ENCODE measurements around the gene VENTX.

VENTX gene

DNA sequence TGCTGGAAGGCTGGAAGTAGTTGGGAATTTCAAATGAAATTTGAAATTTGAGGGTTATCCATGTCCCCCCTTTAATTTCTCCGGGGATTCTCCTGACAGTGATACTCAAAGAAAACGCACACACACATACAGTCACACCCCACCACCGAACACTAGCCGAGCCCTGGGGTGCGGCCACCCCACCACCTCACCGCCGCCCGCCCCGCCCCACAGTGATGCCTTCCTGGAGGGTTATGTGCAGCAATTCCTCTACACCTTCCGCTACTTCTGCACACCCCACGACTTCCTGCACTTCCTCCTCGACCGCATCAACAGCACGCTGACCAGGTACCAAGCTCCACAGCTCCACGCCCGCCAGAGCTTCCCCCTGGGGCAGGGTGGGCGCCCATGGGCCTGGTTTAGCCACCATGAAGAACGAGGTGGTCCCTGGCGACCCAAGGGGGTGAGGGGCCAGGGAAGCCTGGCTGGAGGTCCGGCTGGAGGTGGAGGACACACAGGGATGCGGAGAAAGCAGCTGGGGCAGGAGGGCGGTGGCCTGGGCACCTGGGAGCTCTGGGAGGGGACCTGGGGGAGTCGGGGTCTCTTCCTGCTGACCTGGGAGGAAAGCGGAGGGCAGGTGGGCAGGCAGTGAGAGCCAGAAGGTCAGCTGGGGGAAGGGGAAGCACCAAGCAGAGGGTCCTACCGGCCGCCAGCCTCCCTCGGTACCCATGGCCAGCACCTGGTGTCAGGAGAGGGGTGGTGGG lies 27.1 kb upstream of the VENTX start:
- TF ChIP-seq TAF1 (IDR thresholded peaks at IDR 0.05; ENCODE audit: borderline replicate concordance, low read depth, low read length), result no peak
- TF ChIP-seq POLR2AphosphoS5 (IDR thresholded peaks at IDR 0.05; ENCODE audit: low read depth, low read length), result no peak
- TF ChIP-seq POLR2A (IDR thresholded peaks at IDR 0.05; ENCODE audit: low read depth, low read length), result no peak
- FAIRE-seq (no peak), DNase-seq (ENCODE audit: insufficient read length) (no peak)

DNA sequence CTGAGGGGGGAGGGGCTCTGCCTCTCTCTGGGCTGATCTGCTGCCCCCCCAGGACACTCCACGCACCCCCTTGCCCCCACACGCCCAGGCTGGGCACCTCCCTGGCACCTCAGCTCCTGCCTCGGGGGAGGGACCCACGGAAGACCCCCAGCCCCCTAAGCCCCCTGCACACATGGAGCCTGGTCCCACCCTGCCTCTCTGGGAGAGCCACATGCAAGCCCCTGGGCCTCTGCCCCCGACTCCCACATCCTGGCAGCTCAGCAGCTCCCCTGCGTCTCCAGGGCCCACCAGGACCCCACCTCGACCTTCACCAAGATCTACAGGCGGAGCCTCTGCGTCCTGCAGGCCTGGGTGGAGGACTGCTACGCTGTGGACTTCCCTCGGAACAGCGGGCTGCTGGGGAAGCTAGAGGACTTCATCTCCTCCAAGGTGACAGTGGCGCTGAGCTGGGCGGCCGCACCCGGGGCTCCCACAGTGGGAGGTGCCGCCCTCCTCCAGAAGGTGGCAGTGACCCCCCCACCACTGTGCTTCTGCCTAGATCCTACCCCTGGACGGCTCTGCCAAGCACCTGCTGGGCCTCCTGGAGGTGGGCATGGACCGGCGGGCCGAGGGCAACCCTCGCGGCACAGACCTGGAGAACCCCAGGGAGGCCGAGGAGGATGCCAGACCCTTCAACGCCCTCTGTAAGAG lies 26.4 kb upstream of the VENTX start:
- DNase-seq (ENCODE audit: insufficient read length) (no peak), FAIRE-seq (no peak)

DNA sequence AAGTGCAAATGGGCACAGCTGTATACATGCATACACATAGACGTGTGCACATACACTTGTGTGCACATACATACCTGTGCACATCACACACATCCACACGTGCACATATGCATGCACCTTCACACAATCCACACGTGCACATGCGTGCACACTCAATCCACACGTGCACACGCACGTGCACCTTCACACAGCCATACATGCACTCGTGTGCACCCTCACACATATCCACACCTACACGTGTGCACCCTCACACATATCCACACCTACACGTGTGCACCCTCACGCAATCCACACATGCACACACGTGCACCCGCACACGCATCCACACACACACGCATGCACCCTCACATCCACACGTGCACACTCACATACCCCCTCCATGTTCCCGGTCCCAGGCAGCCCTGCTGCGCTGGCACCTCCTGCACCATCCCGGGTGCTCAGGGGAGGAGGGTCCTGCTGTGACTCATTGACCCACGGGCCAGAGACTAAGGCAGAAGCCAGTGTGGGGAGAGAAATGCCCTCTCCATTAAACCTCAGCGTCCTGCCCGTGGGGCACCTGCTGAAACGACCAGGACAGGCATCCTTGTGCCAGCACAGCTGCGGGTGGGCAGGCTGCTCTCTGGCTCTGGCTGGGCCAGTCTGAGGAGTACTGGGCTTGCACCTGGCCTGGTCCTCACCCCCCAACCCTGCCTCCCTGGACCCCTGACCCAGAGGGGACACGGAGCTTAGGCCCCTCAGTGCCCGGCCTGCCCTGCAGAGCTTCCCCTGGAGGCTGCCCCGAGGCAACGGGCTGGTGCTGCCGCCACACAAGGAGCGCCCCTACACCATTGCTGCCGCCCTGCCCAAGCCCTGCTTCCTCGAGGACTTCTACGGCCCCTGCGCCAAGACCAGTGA lies 25.4 kb upstream of the VENTX start:
- TF ChIP-seq POLR2A (IDR thresholded peaks at IDR 0.05; ENCODE audit: low read depth, low read length) (no peak), TAF1 (IDR thresholded peaks at IDR 0.05; ENCODE audit: borderline replicate concordance, low read depth, low read length) (no peak), POLR2AphosphoS5 (IDR thresholded peaks at IDR 0.05; ENCODE audit: low read depth, low read length) (no peak)
- FAIRE-seq (no peak), DNase-seq (ENCODE audit: insufficient read length) (no peak)

More for the DNA sequence above, 26.4 kb upstream of the VENTX start:
- TF ChIP-seq TAF1 (IDR thresholded peaks at IDR 0.05; ENCODE audit: borderline replicate concordance, low read depth, low read length) (no peak), POLR2A (IDR thresholded peaks at IDR 0.05; ENCODE audit: low read depth, low read length) (no peak), POLR2AphosphoS5 (IDR thresholded peaks at IDR 0.05; ENCODE audit: low read depth, low read length) (no peak)

DNA sequence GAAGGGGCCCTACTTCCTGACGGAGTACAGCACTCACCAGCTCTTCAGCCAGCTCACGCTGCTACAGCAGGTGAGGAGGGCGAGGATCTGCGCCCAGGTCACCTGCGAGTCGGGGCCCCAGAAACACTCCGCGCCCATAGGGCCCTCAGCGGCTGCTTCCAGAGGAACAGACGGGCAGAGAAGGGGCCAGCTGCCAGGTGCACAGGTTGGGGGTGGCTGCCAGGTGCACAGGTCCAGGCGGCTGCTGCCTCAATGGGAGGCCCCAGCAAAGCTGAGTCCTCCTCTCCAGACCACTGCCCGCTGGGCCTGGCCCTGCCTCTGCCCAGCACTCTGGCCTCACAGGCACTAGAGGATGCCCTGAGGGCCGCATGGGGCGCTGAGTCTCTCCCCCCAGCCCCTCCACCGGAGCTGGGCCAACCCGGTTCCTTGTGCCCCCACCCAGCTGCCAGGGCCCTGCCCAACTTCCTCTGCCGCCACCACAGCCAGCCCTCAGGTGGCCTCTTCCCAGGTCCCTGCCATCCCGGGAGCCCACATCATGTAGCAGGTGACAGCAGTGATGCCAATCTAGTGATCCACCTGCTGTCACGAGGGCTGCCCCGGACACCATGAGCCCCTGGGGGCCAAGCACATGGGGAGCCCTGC lies 24.7 kb upstream of the VENTX start:
- FAIRE-seq, result no peak
- TF ChIP-seq TAF1 (IDR thresholded peaks at IDR 0.05; ENCODE audit: borderline replicate concordance, low read depth, low read length) (no peak), POLR2A (IDR thresholded peaks at IDR 0.05; ENCODE audit: low read depth, low read length) (no peak), POLR2AphosphoS5 (IDR thresholded peaks at IDR 0.05; ENCODE audit: low read depth, low read length) (no peak)
- no peak for DNase-seq (ENCODE audit: insufficient read length)

DNA sequence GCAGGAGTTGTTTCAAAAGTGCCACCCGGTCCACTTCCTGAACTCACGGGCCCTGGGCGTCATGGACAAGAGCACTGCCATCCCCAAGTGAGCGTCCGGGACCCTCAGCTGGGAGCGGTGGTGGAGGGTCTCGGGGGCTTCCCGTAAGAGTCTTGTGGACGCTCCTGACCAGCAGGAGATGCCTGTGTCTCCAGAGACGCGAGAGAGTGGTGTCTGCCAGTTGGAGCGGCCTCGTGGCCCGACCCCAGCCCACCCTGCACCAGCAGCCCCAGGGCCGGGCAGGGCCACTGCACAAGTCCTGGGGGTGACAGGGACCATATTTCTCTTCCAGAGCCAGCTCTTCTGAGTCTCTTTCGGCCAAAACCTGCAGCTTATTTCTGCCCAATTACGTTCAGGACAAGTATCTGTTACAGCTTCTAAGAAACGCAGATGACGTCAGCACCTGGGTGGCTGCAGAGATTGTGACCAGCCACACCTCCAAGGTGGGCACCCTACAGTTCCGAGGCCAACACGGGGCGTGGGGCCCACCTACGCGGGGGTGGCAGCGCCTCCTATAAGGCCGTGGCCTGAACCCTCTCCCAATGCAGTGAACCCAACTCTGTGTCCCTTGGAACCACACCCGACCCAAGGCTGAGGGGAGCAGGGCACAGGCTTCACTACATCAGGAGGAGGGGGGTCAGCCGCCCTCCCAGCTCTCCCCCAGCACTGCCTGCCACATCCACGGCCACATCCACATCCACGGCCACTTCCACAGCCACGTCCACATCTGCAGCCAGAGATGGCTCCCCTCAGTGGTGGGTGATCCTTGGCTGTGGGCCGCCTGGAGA lies 23.8 kb upstream of the VENTX start:
- FAIRE-seq, result no peak
- TF ChIP-seq TAF1 (IDR thresholded peaks at IDR 0.05; ENCODE audit: borderline replicate concordance, low read depth, low read length) (no peak), POLR2AphosphoS5 (IDR thresholded peaks at IDR 0.05; ENCODE audit: low read depth, low read length) (no peak), POLR2A (IDR thresholded peaks at IDR 0.05; ENCODE audit: low read depth, low read length) (no peak)

GRCh38 chr10:133214468-133215410 lies 22.9 kb upstream of the VENTX start:
- DNase-seq (ENCODE audit: insufficient read length) (no peak), FAIRE-seq (no peak)
- TF ChIP-seq POLR2AphosphoS5 (IDR thresholded peaks at IDR 0.05; ENCODE audit: low read depth, low read length) (no peak), TAF1 (IDR thresholded peaks at IDR 0.05; ENCODE audit: borderline replicate concordance, low read depth, low read length) (no peak), POLR2A (IDR thresholded peaks at IDR 0.05; ENCODE audit: low read depth, low read length) (no peak)

More for the DNA sequence above, 23.8 kb upstream of the VENTX start:
- DNase-seq (ENCODE audit: insufficient read length), result no peak

DNA sequence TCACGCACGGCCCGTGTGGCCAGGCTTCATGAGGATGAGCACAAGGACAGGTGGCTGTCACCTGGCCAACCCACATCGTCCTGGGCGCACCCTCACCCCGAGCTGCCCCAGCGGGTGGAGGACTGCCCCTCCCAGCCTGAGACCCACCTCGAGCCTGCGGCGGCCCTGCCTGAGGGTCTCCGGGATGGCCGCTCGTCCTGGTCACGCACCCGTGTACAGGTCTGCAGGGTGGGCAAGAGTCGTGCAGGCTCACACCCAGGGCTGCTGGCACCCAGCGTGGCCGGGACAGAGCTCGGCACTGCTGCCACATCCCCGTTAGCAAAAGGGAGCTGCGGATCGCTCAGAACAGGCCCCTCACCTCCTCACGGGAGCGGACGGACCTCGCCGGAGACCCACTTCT lies 22.1 kb upstream of the VENTX start:
- FAIRE-seq, result no peak
- no peak for DNase-seq (ENCODE audit: insufficient read length)
- no peak for TF ChIP-seq POLR2A (IDR thresholded peaks at IDR 0.05; ENCODE audit: low read depth, low read length)
- no peak for TF ChIP-seq POLR2AphosphoS5 (IDR thresholded peaks at IDR 0.05; ENCODE audit: low read depth, low read length)
- no peak for TF ChIP-seq TAF1 (IDR thresholded peaks at IDR 0.05; ENCODE audit: borderline replicate concordance, low read depth, low read length)

DNA sequence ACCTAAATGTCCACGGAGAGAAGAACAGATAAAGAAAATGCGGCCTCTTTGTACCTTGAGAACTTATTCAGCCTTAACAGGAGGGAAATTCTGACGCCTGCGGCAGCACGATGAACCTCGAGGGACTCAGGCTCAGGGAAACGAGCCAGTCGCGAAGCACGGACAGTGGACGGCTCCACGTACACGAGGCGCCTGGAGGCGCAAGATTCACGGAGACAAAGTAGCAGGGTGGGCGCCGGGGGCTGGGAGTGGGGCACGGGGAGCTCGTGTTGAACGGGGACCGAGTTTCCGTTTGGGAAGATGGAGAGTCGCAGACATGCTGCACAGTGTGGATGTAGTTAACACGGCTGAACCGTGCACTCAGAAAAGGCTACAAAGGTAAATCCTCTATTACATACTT lies 20.9 kb upstream of the VENTX start:
- DNase-seq (ENCODE audit: insufficient read length) (no peak), FAIRE-seq (no peak)
- TF ChIP-seq POLR2AphosphoS5 (IDR thresholded peaks at IDR 0.05; ENCODE audit: low read depth, low read length) (no peak), POLR2A (IDR thresholded peaks at IDR 0.05; ENCODE audit: low read depth, low read length) (no peak), TAF1 (IDR thresholded peaks at IDR 0.05; ENCODE audit: borderline replicate concordance, low read depth, low read length) (no peak)

DNA sequence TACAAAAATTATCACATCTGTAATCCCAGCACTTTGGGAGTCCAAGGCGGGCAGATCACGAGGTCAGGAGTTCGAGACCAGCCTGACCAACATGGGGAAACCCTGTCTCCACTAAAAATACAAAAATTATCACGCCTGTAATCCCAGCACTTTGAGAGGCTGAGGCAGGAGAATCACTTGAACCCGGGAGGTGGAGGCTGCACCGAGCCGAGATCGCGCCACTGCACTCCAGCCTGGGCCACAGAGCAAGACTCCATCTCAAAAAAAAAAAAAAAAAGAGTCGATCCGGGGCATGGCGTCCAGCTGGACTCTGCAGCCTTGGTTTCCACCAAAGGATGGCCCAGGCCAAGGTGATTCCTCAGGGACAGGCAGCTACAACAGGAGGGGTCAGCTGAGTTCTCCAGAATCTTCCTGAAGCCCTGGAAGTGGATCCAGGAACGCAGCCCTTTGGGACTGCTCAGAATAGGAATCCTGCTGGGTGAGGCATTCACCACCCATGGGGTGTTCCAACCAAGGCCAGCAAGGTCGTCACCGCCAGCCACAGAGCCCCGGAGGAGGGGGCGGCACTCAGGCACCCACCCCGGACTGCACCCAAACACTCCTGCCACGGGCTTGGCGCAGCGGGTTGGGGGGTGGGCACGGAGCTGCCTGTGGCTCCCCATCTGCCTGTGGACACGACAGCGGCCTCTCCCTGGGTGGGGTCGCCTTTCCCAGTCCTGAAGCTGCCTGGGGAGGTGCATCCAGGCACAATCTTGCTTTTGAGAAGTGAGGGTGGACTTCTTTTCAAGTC lies 19.7 kb upstream of the VENTX start:
- no peak for TF ChIP-seq POLR2A (IDR thresholded peaks at IDR 0.05; ENCODE audit: low read depth, low read length)
- no peak for TF ChIP-seq POLR2AphosphoS5 (IDR thresholded peaks at IDR 0.05; ENCODE audit: low read depth, low read length)
- TF ChIP-seq TAF1 (IDR thresholded peaks at IDR 0.05; ENCODE audit: borderline replicate concordance, low read depth, low read length), result no peak
- DNase-seq (ENCODE audit: insufficient read length), result no peak
- FAIRE-seq, result no peak
